Liver (tissue), 9 donors: ENCODE measurements around the gene ZNF548. TPM values are rescaled to one million over a fixed set of nuclear protein-coding genes. Genes with fewer than 3 reads are reported as not detected.

ENCODE experiments used
- DNase-seq: peaks from one replicate; pipeline ENCODE4 v3.0.0-alpha.2; 2017; ENCODE audit warnings: low spot score
- H3K27ac ChIP-seq, 2 donors: one replicate each; pipeline ENCODE4 v1.7.0; 2013; ENCODE audit warnings: inconsistent platforms in 2 of 2, low read length in 2 of 2, control low read depth in 1 of 2, low read depth in 1 of 2, mild to moderate bottlenecking in 1 of 2
- H3K27me3 ChIP-seq, 4 donors: one replicate each; pipeline versions ENCODE4 v1.6.1 to v1.7.0; 2013; ENCODE audit warnings: low read length in 3 of 4, inconsistent platforms in 1 of 4, mild to moderate bottlenecking in 1 of 4, moderate library complexity in 1 of 4; ENCODE audit not compliant: control insufficient read depth in 4 of 4, insufficient read depth in 4 of 4
- H3K36me3 ChIP-seq, 4 donors: one replicate each; pipeline versions ENCODE4 v1.6.1 to v1.7.0; 2013; ENCODE audit warnings: low read length in 3 of 4, mild to moderate bottlenecking in 3 of 4, low read depth in 1 of 4, moderate library complexity in 1 of 4; ENCODE audit not compliant: control insufficient read depth in 4 of 4, insufficient read depth in 3 of 4
- H3K4me1 ChIP-seq, 4 donors: one replicate each; pipeline versions ENCODE4 v1.6.1 to v1.7.0; 2013; ENCODE audit warnings: low read length in 3 of 4, mild to moderate bottlenecking in 3 of 4, moderate library complexity in 1 of 4; ENCODE audit not compliant: control insufficient read depth in 4 of 4, insufficient read depth in 4 of 4
- H3K4me3 ChIP-seq, 3 donors: one replicate each; pipeline versions ENCODE4 v1.6.1 to v1.7.0; 2013; ENCODE audit warnings: low read length in 3 of 3, control low read depth in 1 of 3, low read depth in 1 of 3, mild to moderate bottlenecking in 1 of 3
- H3K9ac ChIP-seq, 2 donors: one replicate each; pipeline ENCODE4 v1.7.0; 2013; ENCODE audit warnings: low read length in 2 of 2, mild to moderate bottlenecking in 2 of 2, moderate library complexity in 2 of 2, control low read depth in 1 of 2, low read depth in 1 of 2
- H3K9me3 ChIP-seq, 4 donors: one replicate each; pipeline versions ENCODE4 v1.6.1 to v1.7.0; 2013; ENCODE audit warnings: low read length in 3 of 4; ENCODE audit not compliant: control insufficient read depth in 4 of 4
- CTCF ChIP-seq: fragments of 150-350 bp; IDR thresholded peaks from 2 replicates; pipeline ENCODE4 v1.5.1; 2017; ENCODE audit warnings: improper control_type of control experiment, low read depth, low read length; ENCODE audit not compliant: missing input control
- EGR1 ChIP-seq, 2 donors: IDR thresholded peaks; 2 replicates each; pipeline ENCODE4 v1.6.1; 2016 to 2018; ENCODE audit warnings: antibody characterized with exemption in 2 of 2, low read depth in 2 of 2
- FOXA1 ChIP-seq: IDR thresholded peaks from 2 replicates; pipeline ENCODE4 v1.6.1; 2016; ENCODE audit warnings: antibody characterized with exemption
- FOXA2 ChIP-seq: IDR thresholded peaks from 2 replicates; pipeline ENCODE4 v1.6.1; 2016; ENCODE audit warnings: antibody characterized with exemption
- HNF4G ChIP-seq: IDR thresholded peaks from 2 replicates; pipeline ENCODE4 v1.6.1; 2016; ENCODE audit warnings: antibody characterized with exemption
- MAX ChIP-seq: IDR thresholded peaks from 2 replicates; pipeline ENCODE4 v1.6.1; 2016; ENCODE audit warnings: antibody characterized with exemption
- NR2F2 ChIP-seq: IDR thresholded peaks from 2 replicates; pipeline ENCODE4 v1.6.1; 2016; ENCODE audit warnings: antibody characterized with exemption
- REST ChIP-seq: IDR thresholded peaks from 2 replicates; pipeline ENCODE4 v1.6.1; 2016; ENCODE audit warnings: antibody characterized with exemption, mild to moderate bottlenecking
- RXRA ChIP-seq, 2 donors: IDR thresholded peaks; 2 replicates each; pipeline ENCODE4 v1.6.1; 2017 to 2018; ENCODE audit warnings: antibody characterized with exemption in 2 of 2, mild to moderate bottlenecking in 1 of 2
- TAF1 ChIP-seq: conservative IDR thresholded peaks from 2 replicates; pipeline ENCODE4 v1.6.1; 2016; ENCODE audit warnings: antibody characterized with exemption, mild to moderate bottlenecking
- ZBTB33 ChIP-seq: IDR thresholded peaks from 2 replicates; pipeline ENCODE4 v1.6.1; 2016; ENCODE audit warnings: antibody characterized with exemption
- WGBS: extraction: QIAGEN DNeasy Blood & Tissue Kit; methylation state at CpG from one replicate; pipeline ENCODE4 v1.1.7; 2013; 5-methylcytosine and 5-hydroxymethylcytosine counted together
- polyA plus RNA-seq, 2 donors: library from polyadenylated mRNA; stranded (reverse) in 1 of 2; unstranded in 1 of 2; fragments of 200-250 nt in 1 of 2; fragments of >200 nt in 1 of 2; fragmentation: Nextera tagmentation in 1 of 2; extraction: Ambion mirVana in 1 of 2; gene quantifications; one replicate each; pipeline versions ENCODE4 v1.2.1 to v1.2.3, GENCODE V29; 2013 to 2015
- total RNA-seq, 2 donors: library from RNA; depleted of rRNA; stranded (reverse); fragments of >200 nt; gene quantifications; one replicate each; pipeline ENCODE4 v1.2.3, GENCODE V29; 2014
- donor health status: healthy.
- donor health status: healthy.
- donor health status: healthy.
- donor health status: healthy.
- donor health status: healthy.

Gene ZNF548
- total and polyA plus RNA-seq, 4 donors = 1.8 to 13.9 (median 5.3) TPM

GRCh38 chr19:57342582-57342981 lies 47.1 kb upstream of the ZNF548 start:
- Histone ChIP-seq H3K4me3 (no peak overlapping the region), H3K4me1 (no peaks in the 10 kb centered on the region), H3K27me3 (peaks cover 0 to 3% (median 0%) of the 10 kb centered on the region in 4 donors), H3K36me3 (no peaks in the 10 kb centered on the region), H3K9ac (no peak overlapping the region), H3K27ac (no peak overlapping the region), H3K9me3 (peaks cover 0 to 10% (median 5%) of the 10 kb centered on the region in 4 donors)
- no peak for DNase-seq
- no peak for TF ChIP-seq HNF4G
- no peak for TF ChIP-seq FOXA1
- TF ChIP-seq REST = no peak
- no peak for TF ChIP-seq TAF1
- 70% methylated on average over 6 of the region's 6 CpGs for WGBS

GRCh38 chr19:57348136-57348535 lies 41.5 kb upstream of the ZNF548 start:
- DNase-seq = no peak
- peaks cover 3 to 8% (median 5%) of the 10 kb centered on the region in 4 donors for H3K9me3 ChIP-seq
- WGBS = 74% methylated on average over 3 of the region's 3 CpGs
- H3K9ac ChIP-seq = no peak overlapping the region
- H3K36me3 ChIP-seq = peaks cover 0 to 6% (median 2%) of the 10 kb centered on the region in 4 donors
- H3K27ac ChIP-seq = no peak overlapping the region
- no peak overlapping the region for H3K4me3 ChIP-seq
- H3K4me1 ChIP-seq = peaks cover 3 to 17% (median 12%) of the 10 kb centered on the region in 4 donors
- peaks cover 0 to 3% (median 0%) of the 10 kb centered on the region in 4 donors for H3K27me3 ChIP-seq
- TF ChIP-seq FOXA2 = no peak
- TF ChIP-seq REST = no peak
- no peak for TF ChIP-seq CTCF
- no peak for TF ChIP-seq NR2F2
- TF ChIP-seq ZBTB33 = no peak
- no peak for TF ChIP-seq RXRA (IDR thresholded peaks at IDR 0.05)
- TF ChIP-seq EGR1 (IDR thresholded peaks at IDR 0.05; ENCODE audit: low read depth in 2 of 2) = no peak
- no peak for TF ChIP-seq MAX
